Left ventricle myocardium inferior (tissue), 1 donor: Measurements from ENCODE around the gene DYNC1LI2. TPM values are rescaled to one million over a fixed set of nuclear protein-coding genes. Genes with fewer than 3 reads are reported as not detected.

ENCODE experiments used
- DNase-seq: peaks from one replicate; pipeline ENCODE4 v3.0.0-alpha.2; 2020
- H3K27ac ChIP-seq: fragments of 200-600 bp; replicated peaks from 2 replicates; pipeline ENCODE4 v1.8.0; 2021
- H3K27me3 ChIP-seq: fragments of 200-600 bp; 2 replicates; pipeline ENCODE4 v1.8.0; 2021; ENCODE audit warnings: low read depth
- H3K36me3 ChIP-seq: fragments of 200-600 bp; 2 replicates; pipeline ENCODE4 v1.8.0; 2021
- H3K4me1 ChIP-seq: fragments of 200-600 bp; 2 replicates; pipeline ENCODE4 v1.8.0; 2021
- H3K4me3 ChIP-seq: fragments of 200-600 bp; 2 replicates; pipeline ENCODE4 v1.8.0; 2021; ENCODE audit warnings: mild to moderate bottlenecking, moderate library complexity
- H3K9me3 ChIP-seq: fragments of 200-600 bp; replicated peaks from 2 replicates; pipeline ENCODE4 v1.8.0; 2021
- intact Hi-C: fragments of 100-400 bp; cut with micrococcal nuclease; formaldehyde crosslinking; loops from one replicate; pipeline ENCODE4 v1.11.0; 2022
- total RNA-seq: library from RNA; stranded (reverse); fragmentation: NEBNext Ultra II Directional; extraction: Animal tissue kit (Norgen Biotek cat#: 25700); gene quantifications from one replicate; pipeline ENCODE4 v1.2.1, GENCODE V29; 2021
- TF ChIP-seq, protein P1 (sequence below): fragments of 200-600 bp; IDR thresholded peaks from 2 replicates; pipeline ENCODE4 v1.8.0; 2021; ENCODE audit warnings: antibody characterized with exemption, mild to moderate bottlenecking, borderline replicate concordance
- donor health status: DM: no; HTN: yes; CAD: no; lungs with severe emphysema.

Gene DYNC1LI2
- total RNA-seq, 1 donor from 2014 or later = 82.9 TPM

DNA sequence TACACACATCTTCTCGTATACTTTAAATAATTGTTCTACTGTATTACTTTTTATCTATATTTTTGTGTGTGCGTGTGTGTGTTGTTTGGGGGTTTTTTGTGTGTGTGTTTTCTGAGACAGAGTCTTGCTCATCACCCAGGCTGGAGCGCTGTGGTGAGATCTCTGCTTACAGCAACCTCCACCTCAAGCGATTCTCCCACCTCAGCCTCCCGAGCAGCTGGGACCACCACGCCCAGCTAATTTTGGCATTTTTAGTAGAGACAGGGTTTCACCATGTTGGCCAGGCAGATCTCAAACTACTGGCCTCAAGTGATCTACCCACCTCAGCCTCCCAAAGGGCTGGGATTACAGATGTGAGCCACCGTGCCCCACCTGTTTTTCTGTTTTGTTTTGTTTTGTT, 53.4 kb downstream of the DYNC1LI2 start:
- H3K27ac ChIP-seq = no peak overlapping the region
- H3K27me3 ChIP-seq = no peaks in the 10 kb centered on the region
- no peak overlapping the region for H3K4me3 ChIP-seq
- H3K36me3 ChIP-seq = no peaks in the 10 kb centered on the region
- no peak for DNase-seq
- H3K9me3 ChIP-seq = no peaks in the 10 kb centered on the region
- H3K4me1 ChIP-seq = peaks cover 23% of the 10 kb centered on the region
- TF ChIP-seq, protein P1, sequence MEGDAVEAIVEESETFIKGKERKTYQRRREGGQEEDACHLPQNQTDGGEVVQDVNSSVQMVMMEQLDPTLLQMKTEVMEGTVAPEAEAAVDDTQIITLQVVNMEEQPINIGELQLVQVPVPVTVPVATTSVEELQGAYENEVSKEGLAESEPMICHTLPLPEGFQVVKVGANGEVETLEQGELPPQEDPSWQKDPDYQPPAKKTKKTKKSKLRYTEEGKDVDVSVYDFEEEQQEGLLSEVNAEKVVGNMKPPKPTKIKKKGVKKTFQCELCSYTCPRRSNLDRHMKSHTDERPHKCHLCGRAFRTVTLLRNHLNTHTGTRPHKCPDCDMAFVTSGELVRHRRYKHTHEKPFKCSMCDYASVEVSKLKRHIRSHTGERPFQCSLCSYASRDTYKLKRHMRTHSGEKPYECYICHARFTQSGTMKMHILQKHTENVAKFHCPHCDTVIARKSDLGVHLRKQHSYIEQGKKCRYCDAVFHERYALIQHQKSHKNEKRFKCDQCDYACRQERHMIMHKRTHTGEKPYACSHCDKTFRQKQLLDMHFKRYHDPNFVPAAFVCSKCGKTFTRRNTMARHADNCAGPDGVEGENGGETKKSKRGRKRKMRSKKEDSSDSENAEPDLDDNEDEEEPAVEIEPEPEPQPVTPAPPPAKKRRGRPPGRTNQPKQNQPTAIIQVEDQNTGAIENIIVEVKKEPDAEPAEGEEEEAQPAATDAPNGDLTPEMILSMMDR = no peak
- intact Hi-C loops = no loop called here

DNA sequence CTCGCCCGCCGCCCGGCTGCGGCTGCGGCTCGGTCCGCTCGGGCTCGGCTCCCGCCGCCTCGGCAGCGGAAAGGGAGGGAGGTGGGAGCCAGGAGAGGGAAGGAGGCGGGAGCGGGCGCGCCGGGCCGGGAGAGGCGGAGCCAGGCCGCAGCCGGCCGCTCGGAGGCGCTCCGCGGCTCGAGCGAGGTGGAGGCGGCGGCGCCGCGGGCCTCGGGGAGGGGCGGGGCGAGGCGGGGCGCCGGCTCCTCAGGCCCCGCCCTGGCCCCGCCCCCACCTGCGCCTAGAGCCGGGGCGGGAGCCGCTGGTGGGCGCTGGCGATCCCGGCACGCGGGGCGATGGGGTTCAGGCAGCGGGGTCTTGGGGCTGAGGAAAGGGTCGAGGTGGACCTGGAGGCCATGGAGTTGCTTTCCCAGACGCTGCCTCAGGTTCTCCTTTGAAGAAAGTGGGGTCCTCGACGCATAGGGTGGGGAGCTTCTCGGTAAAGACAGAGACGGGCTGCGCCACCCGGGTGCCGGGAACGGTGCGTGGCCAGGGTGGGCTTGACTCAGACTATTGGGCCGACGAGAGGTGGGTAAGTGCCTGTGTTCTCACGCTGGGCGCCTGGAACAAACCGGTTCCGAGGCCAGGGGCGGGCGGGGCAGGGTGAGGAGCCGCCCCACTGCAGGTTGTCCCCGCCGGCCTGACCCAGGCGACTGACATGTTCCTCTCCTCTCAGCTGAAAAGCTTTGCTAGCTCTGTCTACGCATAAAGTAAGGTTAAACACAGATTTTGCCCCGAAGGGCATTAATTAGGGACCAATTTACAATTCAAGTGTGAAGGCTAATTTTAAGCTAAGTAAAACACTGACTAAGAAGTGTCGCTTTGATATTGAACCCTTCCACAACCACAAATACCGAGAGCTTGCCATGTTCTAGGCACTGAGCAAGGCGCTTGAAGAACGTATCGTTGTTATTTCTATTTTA, 54.5 kb downstream of the DYNC1LI2 start, which contains the start of gene CMTM4:
CMTM4 (minus strand) TSS at position 75 of the 962 bp plus-strand sequence. CDS start 218 bp downstream, outside the sequence.
- peak within 1 kb of the TSS; percentile 72 for H3K4me3 ChIP-seq
- peaks cover 22% of the 10 kb centered on the region for H3K4me1 ChIP-seq
- H3K27ac ChIP-seq = peak within 1 kb of the TSS; percentile 77
- TF ChIP-seq, protein P1 = peak; percentile 37
- no peaks in the 10 kb centered on the region for H3K36me3 ChIP-seq
- no peaks in the 10 kb centered on the region for H3K27me3 ChIP-seq
- H3K9me3 ChIP-seq = no peaks in the 10 kb centered on the region
- intact Hi-C loops = no loop called here
- peak; percentile 86 for DNase-seq

DNA sequence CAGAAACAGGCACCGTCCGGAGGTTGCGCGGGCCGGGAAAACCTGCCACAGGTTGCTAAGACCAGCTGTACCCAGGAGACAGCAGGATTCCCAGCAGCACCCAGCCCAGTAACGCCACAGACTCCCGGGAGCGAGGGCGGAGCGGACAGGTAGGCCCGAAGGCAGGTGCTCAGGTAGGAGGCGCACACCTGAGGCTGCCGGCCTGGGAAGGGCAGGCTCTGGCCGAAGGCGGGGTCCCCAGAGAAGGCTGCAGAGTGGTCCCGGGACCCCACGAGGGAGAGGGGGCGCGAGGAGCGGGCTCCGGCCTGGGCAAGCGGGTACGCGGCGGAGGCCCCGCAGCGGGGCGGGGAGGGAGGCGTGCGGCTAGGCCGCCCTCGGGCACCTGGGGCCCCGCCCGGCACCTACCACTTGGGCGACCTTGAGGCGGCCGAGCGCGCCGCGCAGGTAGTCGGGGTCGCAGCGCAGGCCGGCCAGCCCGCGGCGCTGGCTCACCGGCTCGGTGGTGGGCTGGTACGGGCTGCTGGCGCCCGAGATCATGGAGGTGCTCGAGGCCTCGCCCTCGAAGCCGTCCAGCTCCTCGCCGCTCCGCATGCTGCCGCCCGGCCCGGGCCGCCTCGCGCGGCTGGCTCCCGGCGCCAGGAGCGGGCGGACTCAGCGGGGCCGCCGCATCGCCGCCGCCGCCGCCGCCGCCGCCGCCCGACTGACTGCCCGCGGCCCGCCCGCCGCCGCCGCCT, 55.3 kb downstream of the DYNC1LI2 start:
- Histone ChIP-seq H3K27ac (peak overlapping the region; percentile 42), H3K9me3 (no peaks in the 10 kb centered on the region), H3K36me3 (no peaks in the 10 kb centered on the region), H3K27me3 (no peaks in the 10 kb centered on the region), H3K4me1 (peaks cover 22% of the 10 kb centered on the region), H3K4me3 (peak overlapping the region; percentile 72)
- TF ChIP-seq, protein P1 = no peak
- DNase-seq = no peak
- intact Hi-C loops = no loop called here

DNA sequence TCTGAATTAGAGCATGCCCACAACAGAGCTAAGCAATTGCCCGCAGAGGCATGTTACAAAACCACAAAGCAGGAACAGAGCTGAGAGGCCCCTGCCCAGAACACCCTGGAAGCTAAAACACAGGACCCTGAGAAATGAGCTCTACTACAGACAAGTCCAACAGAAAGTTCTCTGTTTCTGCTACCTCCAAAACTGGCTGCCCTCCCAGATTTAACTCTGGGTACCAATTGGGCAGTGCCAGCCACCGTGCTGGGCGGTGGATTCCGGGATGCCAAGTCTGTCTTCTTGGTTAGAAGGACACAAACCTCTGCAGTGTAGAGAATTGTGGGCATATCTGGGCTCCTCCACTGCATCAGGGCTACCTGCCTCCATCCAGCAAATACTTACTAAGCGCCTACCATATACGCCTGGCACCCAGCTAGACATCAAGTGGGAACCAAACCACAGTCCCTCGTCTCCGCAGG, 55.9 kb downstream of the DYNC1LI2 start:
- DNase-seq = no peak
- no peak overlapping the region for H3K27ac ChIP-seq
- no peaks in the 10 kb centered on the region for H3K27me3 ChIP-seq
- H3K9me3 ChIP-seq = no peaks in the 10 kb centered on the region
- TF ChIP-seq, protein P1 = no peak
- H3K36me3 ChIP-seq = no peaks in the 10 kb centered on the region
- intact Hi-C loops = no loop called here
- H3K4me3 ChIP-seq = peak overlapping the region; percentile 72
- peaks cover 22% of the 10 kb centered on the region for H3K4me1 ChIP-seq

DNA sequence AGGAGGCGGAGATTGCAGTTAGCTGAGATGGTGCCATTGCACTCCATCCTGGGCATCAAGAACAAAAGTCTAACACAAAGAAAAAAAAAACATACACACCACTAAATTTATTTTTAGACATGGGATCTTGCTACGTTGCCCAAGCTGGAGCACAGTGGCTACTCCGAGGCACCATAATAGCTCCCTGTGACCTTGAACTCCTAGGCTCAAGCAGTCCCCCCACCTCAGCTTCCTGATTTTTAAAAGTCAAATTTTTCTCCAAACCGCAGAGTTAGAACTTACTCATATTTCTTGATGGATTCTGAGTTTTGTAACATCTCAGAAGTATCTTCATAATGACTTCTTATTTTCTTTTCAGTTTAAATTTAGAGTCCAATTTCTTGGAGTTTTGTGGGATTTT, 58.3 kb downstream of the DYNC1LI2 start:
- TF ChIP-seq, protein P1 = no peak
- H3K27ac ChIP-seq = no peak overlapping the region

More for the DNA sequence above, 58.3 kb downstream of the DYNC1LI2 start:
- peaks cover 22% of the 10 kb centered on the region for H3K4me1 ChIP-seq
- no peak for DNase-seq
- H3K27me3 ChIP-seq = no peaks in the 10 kb centered on the region
- H3K4me3 ChIP-seq = no peak overlapping the region
- H3K9me3 ChIP-seq = no peaks in the 10 kb centered on the region
- no peaks in the 10 kb centered on the region for H3K36me3 ChIP-seq
- intact Hi-C loops = no loop called here
